ENCODE measurements around the gene RNGTT. TPM values are rescaled to one million over a fixed set of nuclear protein-coding genes. Genes with fewer than 3 reads are reported as not detected.

Gene RNGTT
- total RNA-seq, 1 donor from 2014 or later = 12.3 TPM

DNA sequence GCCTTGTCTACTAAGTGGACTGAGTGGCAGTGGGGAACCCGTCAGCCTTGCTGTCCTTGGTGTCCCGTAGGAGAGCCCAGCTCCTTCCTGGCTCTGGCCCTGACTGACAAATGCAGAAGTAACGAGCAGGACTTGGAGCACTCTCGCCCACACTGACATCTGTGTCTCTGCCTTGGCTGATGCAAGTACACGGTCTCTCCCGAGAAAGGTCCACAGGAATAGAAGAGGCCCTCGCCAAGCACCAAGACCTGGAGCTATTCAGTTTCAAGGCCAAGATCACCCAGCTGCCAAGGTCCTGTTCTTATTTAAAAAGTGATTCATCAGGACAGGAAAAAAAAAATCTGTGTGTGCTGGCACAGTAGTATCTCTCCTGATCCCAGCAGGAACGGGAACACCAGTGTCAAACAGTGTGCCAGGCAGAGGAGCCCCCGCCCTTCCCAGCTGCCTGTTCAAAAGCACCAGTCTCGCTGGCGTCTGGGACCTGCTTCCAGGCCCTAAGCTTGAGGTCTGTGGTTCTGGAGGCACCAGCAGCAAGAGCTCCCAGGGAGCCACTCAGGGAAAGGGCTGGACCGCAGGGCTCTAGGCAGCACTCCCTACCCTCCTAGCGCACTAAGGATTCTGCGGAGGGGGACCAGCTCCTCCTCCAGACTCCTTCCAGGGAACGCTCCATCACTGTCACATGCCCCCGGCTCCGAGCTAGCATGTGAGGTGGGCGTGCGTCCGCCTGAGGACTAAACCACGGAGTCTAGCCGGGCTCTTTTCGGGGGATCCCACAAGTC, 376.9 kb downstream of the RNGTT start:
- Histone ChIP-seq H3K4me3 (no peak overlapping the region), H3K9me3 (no peaks in the 10 kb centered on the region), H3K27me3 (no peaks in the 10 kb centered on the region), H3K27ac (no peak overlapping the region), H3K4me1 (no peaks in the 10 kb centered on the region), H3K36me3 (no peaks in the 10 kb centered on the region)
- DNase-seq (no peak), ATAC-seq (no peak)
- intact Hi-C loops (cut with DNase I) = no loop called here
- TF ChIP-seq, protein P1, sequence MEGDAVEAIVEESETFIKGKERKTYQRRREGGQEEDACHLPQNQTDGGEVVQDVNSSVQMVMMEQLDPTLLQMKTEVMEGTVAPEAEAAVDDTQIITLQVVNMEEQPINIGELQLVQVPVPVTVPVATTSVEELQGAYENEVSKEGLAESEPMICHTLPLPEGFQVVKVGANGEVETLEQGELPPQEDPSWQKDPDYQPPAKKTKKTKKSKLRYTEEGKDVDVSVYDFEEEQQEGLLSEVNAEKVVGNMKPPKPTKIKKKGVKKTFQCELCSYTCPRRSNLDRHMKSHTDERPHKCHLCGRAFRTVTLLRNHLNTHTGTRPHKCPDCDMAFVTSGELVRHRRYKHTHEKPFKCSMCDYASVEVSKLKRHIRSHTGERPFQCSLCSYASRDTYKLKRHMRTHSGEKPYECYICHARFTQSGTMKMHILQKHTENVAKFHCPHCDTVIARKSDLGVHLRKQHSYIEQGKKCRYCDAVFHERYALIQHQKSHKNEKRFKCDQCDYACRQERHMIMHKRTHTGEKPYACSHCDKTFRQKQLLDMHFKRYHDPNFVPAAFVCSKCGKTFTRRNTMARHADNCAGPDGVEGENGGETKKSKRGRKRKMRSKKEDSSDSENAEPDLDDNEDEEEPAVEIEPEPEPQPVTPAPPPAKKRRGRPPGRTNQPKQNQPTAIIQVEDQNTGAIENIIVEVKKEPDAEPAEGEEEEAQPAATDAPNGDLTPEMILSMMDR (IDR thresholded peaks at IDR 0.05) = no peak

DNA sequence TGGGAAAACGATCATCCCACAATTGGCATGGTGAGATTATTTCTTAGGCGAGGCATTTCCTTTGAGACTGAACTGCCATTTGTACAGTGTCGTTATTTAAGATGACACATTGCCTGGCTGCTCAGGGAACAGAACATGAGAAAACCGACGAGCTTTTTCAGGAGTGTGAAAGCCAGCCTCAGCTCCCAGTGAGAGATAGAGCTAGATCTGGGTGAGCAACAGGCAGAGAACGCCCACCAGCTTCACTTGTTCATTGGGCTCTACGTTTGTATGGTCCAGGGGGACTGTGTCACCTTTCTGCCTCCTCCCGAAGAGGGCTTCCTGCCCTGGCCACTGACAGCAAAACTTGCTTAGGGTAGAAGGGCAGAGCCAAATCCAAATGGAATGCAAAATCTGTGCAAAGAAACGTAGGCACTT, 378.1 kb downstream of the RNGTT start:
- no peak for ATAC-seq
- H3K4me1 ChIP-seq = no peaks in the 10 kb centered on the region
- no peaks in the 10 kb centered on the region for H3K36me3 ChIP-seq
- H3K9me3 ChIP-seq = no peaks in the 10 kb centered on the region
- no peak overlapping the region for H3K27ac ChIP-seq
- DNase-seq = no peak
- no peaks in the 10 kb centered on the region for H3K27me3 ChIP-seq
- TF ChIP-seq, protein P1 (IDR thresholded peaks at IDR 0.05) = no peak
- H3K4me3 ChIP-seq = no peak overlapping the region
- intact Hi-C loops (cut with DNase I) = no loop called here

DNA sequence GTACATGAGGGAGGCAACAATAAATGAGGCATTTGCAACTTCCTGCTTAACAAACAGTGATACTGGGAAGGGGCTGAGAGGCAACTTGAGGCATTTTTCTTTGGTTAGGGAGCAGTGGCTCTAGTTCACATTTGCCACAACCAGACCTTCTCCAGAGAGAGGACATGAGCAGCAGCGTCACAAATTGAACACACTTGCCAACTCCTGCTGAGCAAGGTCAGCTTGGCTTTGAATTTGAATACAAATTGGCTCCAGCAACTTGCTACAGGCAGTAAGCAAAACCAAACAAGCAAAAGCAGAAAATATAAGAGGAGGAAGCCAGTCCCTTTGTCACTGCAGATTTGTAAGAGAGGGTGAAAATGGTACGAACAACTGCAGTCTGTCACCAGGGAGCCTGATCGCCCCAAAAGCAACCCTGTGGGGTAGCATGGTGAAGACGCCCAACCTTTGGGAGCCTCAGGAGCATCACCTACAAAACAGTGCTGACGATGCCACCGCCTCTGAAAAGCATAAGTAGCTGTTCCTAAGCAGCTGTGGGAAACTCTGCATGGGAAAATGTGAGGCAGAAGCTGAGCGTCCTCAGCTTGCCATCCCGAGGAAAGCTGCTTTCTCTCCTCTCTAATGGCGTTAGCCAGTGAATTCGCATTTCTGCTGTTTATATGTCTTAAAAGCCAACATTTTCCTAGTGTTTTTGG, 378.7 kb downstream of the RNGTT start:
- H3K27ac ChIP-seq = no peak overlapping the region
- H3K4me3 ChIP-seq = no peak overlapping the region
- H3K36me3 ChIP-seq = no peaks in the 10 kb centered on the region
- intact Hi-C loops (cut with DNase I) = no loop called here
- H3K4me1 ChIP-seq = no peaks in the 10 kb centered on the region
- TF ChIP-seq, protein P1 (IDR thresholded peaks at IDR 0.05) = no peak
- DNase-seq (no peak), ATAC-seq (no peak)
- no peaks in the 10 kb centered on the region for H3K9me3 ChIP-seq
- H3K27me3 ChIP-seq = no peaks in the 10 kb centered on the region

DNA sequence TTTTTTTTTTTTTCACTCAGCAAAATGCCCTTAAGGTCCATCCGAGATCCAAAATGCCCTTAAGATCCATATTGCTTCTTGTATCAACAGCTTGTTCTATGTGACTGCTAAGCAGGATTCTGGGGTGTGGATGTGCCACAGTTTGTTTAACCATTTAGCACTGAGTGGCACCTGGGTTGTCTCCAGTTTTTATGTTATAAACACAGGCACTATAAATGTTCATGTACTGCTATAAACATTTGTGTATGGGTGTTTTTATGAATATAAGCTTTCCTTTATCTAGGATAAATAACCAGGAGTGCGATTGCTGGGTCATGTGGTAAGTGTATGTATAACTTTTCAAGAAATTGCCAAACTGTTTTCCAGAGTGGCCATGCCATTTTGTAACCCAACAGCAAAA, 386.0 kb downstream of the RNGTT start:
- intact Hi-C loops (cut with DNase I) = no loop called here
- Histone ChIP-seq H3K4me1 (no peaks in the 10 kb centered on the region), H3K27me3 (no peaks in the 10 kb centered on the region), H3K36me3 (no peaks in the 10 kb centered on the region), H3K4me3 (no peak overlapping the region), H3K27ac (no peak overlapping the region), H3K9me3 (no peaks in the 10 kb centered on the region)
- DNase-seq = no peak
- TF ChIP-seq, protein P1 (IDR thresholded peaks at IDR 0.05) = no peak
- ATAC-seq = no peak

DNA sequence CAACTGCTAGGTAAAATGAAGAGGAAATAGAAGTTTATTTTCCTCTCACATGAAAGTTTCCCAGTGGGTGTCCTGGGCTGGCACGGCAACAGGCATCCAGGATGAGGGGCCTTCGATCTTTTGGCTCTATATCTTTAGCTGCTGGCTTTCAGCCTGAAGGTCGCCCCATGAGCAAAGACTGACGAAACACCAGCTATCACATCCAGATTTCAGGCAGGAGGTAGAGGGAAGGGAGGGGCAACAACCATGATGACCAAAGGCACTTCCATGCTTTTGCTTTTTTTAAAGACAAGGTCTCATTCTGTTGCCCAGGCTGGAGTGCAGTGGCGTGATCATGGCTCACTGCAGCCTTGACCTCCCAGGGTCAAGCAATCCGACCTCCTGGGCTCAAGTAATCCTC, 387.9 kb downstream of the RNGTT start:
- Histone ChIP-seq H3K36me3 (no peaks in the 10 kb centered on the region), H3K4me1 (no peaks in the 10 kb centered on the region), H3K27ac (no peak overlapping the region), H3K9me3 (no peaks in the 10 kb centered on the region), H3K4me3 (no peak overlapping the region), H3K27me3 (no peaks in the 10 kb centered on the region)
- intact Hi-C loops (cut with DNase I) = no loop called here
- ATAC-seq (no peak), DNase-seq (no peak)
- TF ChIP-seq, protein P1 (IDR thresholded peaks at IDR 0.05) = no peak
